Airway epithelial cell (primary cell): ENCODE results near the gene SMIM23. TPM values are rescaled to one million over a fixed set of nuclear protein-coding genes. Genes with fewer than 3 reads are reported as not detected.

Experiments used
- total RNA-seq: library from RNA; depleted of rRNA; stranded (reverse); fragments of >200 nt; gene quantifications from 2 replicates; pipeline ENCODE4 v1.2.3, GENCODE V29; 2015

Gene SMIM23
- total RNA-seq, result not detected in 2 replicates

GRCh38 chr5:171785517-171785916 lies at the start of gene SMIM23:
TSS of gene SMIM23 (plus strand) at chr5:171785817. CDS start at chr5:171785872, 55 bp downstream.

Other genes with a start within 250 kb of the SMIM23 start
- 43.9 and 44.0 TPM in 2 replicates for gene FBXW11, start 220.8 kb downstream of the SMIM23 start, total RNA-seq